NCI-H82 treated with DMSO at 0.1 percent for 48 hours (cell line): ENCODE data around the gene DCP1B.
A peak's percentile ranks its signal among the peaks of the same experiment; 100 is the strongest.

ENCODE experiments used
- DNase-seq: peaks from one replicate; lab custom pipeline; 2025; ENCODE audit not compliant: unreplicated experiment; lab: John Stamatoyannopoulos, UW

The DCP1B gene

DNA sequence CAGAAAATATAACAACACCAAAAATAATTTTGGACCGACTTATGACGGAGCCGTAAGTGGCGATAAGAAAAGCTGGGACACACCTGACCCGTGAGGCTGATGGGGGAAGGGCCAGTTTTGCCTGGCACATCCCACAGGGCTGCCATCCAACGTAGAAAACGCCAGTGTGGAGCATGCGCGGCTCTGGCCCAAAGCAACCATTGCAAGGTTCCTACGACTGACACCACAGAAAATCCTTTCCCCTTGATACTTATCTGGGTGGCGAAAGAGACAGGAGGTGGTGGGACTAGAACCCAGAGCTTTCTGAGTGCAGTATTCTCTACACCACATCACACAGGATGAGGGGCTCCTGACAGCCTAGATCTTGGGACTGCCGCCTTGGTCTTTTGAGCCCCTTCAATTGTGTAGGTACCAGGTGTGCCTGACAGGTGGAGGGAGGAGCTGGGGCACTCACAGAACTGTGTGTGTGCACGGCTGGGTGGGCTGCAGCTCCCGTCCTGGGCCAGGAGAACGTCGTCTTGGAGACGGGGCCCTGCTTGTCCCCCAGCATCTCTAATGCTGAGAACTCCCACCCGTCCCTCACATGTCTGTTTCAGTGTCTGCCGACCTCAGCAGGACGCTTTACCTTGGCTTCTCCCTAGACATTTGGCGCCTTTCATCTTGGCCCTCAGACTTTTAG is 68.4 kb downstream of the DCP1B start:
- no peak for DNase-seq

GRCh38 chr12:1935242-1935641 is 69.0 kb downstream of the DCP1B start:
- no peak for DNase-seq

GRCh38 chr12:1934831-1935230 is 69.4 kb downstream of the DCP1B start:
- no peak for DNase-seq

DNA sequence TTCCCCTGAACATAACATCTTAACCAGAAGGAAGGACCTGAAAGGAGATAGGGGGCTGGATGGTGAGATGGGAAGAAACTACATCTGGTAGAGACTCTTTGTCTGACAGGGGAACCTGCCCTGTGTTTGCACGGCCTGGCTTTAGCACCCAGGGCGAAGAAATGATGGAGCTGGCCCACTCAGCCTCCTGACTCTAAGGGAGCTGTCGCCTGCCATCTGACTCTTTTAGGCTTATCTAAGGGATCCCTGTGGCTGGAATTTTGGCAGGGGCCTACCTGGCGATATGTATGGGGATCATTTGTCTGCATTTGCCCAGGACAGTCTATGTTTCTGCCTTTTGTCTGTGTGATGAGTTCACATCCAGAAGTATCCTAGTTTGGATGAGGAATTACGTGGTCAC is 70.2 kb downstream of the DCP1B start:
- no peak for DNase-seq

- peak; percentile 53 for DNase-seq
Observed at GRCh38 chr12:1933342-1934051, 70.8 kb downstream of the DCP1B start.

DNA sequence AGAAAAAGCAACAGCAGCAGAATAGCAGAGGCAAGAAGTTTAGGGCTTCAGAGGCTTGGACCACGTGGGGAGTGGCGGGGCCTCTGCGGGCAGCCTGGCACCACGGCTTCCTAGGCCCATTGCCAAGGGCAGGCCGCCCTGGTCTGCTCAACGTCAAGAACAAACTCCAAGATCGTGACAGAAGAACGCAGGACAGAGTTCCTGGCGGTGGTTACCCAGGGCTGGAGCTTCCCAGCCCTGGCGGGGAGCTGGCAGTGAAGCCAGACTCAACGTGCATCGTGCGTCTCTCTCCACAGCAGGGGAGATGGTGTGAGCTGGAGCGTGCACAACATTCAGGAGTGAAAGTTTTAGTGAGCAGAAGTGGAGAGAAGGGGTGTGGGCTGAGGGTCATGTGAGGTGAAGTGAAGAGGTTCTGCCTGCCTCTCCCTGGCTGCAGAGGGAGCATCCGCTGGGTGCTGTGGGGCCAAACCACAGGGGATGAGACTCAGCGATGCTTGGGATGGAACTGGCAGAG is 71.9 kb downstream of the DCP1B start:
- no peak for DNase-seq

GRCh38 chr12:1931642-1932041 is 72.6 kb downstream of the DCP1B start:
- DNase-seq: no peak

DNA sequence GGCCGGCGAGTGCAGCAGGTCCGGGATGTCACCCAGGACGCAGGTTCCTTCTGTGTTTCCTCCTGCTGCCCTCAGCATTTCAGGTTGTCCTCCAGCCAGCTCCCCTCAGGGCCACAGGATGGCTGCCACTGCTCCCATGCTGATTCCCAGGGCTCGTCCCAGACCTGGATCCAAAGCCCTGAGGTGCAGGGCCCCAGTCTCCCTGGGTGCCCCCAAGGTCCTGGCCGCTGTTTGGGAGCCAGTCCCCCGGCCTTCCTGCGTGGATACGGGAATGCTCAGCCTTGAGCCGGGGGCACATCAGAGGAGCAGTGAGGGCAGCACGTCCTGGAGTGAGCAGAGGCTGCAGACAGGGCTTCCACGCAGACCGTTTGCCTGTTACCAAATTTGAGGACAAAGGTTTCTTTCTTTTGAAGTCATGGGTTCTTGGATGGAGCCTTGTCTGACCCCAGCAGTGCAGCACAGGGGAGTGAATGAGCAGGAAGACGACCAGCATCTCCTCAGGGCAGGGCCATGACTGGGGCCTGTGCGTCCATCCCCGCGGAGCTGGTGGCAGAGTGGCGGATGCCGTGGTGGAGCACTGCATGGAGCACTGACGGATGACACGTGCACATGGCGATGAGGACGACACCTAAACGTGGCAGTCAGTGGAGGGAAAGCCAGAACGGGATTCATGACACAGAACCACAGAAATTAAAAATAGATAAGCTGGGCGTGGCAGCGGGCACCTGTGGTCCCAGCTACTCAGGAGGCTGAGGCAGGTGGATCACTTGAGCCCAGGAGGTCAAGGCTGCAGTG is 73.3 kb downstream of the DCP1B start:
- DNase-seq: no peak

DNA sequence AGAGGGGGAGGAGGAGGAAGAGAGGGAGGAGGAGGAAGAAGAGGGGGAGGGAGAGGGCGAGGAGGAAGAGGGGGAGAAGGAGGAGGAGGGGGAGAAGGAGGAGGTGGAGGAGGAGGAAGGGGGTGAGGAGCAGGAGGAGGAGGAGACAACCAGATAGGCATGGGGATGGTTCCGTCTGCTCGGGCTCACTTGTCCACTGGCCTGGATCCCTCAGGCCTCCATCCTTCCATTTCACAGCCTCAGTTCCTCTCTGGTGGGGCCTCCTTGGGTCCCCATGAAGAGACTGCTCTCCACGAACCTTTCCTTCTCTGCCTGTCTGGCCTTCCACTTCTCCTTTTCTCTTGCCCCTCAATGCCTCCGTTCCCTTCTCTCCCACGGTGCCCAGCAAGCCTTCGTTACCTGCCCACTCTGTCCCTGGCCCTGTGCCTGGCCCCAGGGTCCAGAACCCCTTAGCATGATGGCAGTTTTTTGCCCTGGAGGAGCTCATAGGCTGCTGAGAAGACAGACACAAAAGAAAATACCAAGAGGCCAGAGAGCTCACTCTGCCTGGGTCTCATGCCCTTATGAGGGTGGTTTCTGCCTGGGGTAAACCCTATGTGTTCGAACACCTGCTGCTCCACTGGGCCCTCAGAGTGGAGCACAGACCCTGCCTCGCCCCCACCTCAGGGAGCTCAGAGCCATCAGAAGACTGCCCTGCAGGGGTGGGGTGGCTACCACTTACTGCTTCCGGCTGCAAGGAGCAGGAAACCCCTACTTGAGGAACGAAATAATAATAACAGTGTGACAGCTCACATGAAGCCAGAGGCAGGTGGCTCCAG is 74.1 kb downstream of the DCP1B start:
- DNase-seq: no peak

- no peak for DNase-seq
Observed at GRCh38 chr12:1929241-1929984, 74.8 kb downstream of the DCP1B start.

- DNase-seq: no peak
Observed at GRCh38 chr12:1928439-1929121, 75.7 kb downstream of the DCP1B start.

GRCh38 chr12:1927751-1928351 is 76.4 kb downstream of the DCP1B start:
- DNase-seq: no peak

GRCh38 chr12:1927051-1927680 is 77.1 kb downstream of the DCP1B start:
- no peak for DNase-seq

DNA sequence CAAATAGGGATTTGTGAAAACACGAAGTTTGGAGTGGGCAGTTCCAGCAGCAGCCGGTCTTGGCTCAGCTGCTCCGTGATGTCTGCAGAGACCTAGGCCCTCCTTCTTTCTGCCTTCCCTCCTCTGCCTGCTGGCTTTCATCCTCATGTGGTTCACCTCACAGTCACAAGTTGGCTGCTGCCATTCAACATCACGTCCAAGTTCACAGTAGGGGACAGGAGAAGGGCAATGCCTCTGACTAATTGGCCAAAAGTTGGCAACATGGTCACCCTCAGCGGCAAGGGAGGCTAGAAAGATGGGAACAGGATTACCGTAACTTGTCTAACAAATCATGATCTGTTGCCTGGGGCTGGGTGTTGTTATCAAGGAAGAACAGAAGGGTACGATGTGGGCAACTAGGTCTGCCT is 78.0 kb downstream of the DCP1B start:
- DNase-seq: no peak

DNA sequence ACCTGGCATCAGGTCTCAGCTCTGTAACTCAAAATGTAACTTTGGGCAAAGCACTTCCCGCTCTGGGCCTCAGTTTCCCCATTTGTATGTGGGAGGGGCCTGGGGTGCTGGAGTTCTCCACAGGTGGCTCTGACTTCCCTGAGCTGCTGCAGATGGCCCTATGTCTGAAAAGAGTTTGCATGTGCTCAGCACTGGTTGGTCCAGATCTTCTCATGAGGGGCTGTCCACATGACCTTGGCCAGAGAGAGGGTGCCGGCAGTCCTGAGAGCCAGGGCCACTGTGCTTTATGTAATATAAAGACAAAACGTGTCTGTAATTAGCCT is 78.6 kb downstream of the DCP1B start:
- no peak for DNase-seq

GRCh38 chr12:1924996-1925683 is 79.1 kb downstream of the DCP1B start:
- no peak for DNase-seq

- DNase-seq: no peak
Observed at GRCh38 chr12:1922985-1923384, 81.3 kb downstream of the DCP1B start.

- DNase-seq: no peak
Observed at GRCh38 chr12:1922075-1922709, 82.1 kb downstream of the DCP1B start.
